ENCODE data around the gene CAMSAP1. TPM values are rescaled to one million over a fixed set of nuclear protein-coding genes. Genes with fewer than 3 reads are reported as not detected.

Gene CAMSAP1
- polyA plus RNA-seq, 1 donor from 2014 or later = 58.5 TPM

DNA sequence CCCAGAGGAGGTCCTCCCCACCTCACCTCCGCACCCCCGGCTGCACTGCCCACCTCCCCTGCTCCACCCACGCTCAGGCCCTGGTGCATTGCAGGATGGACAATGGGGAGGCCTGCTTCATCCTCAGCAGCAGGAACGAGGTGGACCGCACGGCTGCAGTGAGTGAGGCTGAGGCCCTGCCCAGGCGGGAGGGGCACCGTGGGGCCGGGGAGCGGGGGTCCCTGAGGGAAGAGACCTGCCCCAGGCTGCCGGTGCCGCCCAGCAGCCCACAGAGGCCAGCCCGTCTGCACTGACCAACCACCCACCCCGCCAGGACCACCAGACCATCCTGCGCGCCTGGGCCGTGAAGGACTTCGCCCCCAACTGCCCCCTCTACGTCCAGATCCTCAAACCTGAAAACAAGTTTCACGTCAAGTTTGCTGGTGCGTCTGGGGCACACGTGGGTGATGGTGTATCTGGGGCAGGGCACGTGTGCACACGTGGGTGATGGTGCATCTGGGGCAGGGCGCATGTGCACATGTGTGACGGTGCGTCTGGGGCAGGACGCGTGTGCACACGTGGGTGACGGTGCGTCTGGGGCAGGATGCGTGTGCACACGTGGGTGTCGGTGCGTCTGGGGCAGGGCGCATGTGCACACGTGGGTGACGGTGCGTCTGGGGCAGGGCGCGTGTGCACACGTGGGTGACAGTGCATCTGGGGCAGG is 138.7 kb downstream of the CAMSAP1 start:
- Histone ChIP-seq H4K20me1 (ENCODE audit: insufficient read depth) (no peaks in the 10 kb centered on the region), H3K27me3 (ENCODE audit: insufficient read depth, low read depth, low read length) (no peaks in the 10 kb centered on the region), H3K9me3 (ENCODE audit: low read length) (no peaks in the 10 kb centered on the region), H3K36me3 (ENCODE audit: insufficient read depth, low read length) (no peaks in the 10 kb centered on the region), H3K9me2 (ENCODE audit: insufficient read depth, low read length) (no peaks in the 10 kb centered on the region), H3K9ac (ENCODE audit: low read length) (no peak overlapping the region), H3K27ac (ENCODE audit: low read length) (no peak overlapping the region), H3F3A (ENCODE audit: insufficient read depth, low read length, poor library complexity, severe bottlenecking) (no peaks in the 10 kb centered on the region), H3K4me3 (ENCODE audit: low read length) (no peak overlapping the region), H3K4me2 (ENCODE audit: low read length) (no peak overlapping the region), H2AFZ (ENCODE audit: low read depth, low read length) (no peak overlapping the region), H3K79me2 (replicated peaks; ENCODE audit: insufficient read depth, low read length) (no peaks in the 10 kb centered on the region)
- TF ChIP-seq SMC3 (conservative IDR thresholded peaks at IDR 0.05; ENCODE audit: poor library complexity) (no peak), RAD21 (conservative IDR thresholded peaks at IDR 0.05) (no peak)
- TF ChIP-seq, protein P1, sequence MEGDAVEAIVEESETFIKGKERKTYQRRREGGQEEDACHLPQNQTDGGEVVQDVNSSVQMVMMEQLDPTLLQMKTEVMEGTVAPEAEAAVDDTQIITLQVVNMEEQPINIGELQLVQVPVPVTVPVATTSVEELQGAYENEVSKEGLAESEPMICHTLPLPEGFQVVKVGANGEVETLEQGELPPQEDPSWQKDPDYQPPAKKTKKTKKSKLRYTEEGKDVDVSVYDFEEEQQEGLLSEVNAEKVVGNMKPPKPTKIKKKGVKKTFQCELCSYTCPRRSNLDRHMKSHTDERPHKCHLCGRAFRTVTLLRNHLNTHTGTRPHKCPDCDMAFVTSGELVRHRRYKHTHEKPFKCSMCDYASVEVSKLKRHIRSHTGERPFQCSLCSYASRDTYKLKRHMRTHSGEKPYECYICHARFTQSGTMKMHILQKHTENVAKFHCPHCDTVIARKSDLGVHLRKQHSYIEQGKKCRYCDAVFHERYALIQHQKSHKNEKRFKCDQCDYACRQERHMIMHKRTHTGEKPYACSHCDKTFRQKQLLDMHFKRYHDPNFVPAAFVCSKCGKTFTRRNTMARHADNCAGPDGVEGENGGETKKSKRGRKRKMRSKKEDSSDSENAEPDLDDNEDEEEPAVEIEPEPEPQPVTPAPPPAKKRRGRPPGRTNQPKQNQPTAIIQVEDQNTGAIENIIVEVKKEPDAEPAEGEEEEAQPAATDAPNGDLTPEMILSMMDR (IDR thresholded peaks at IDR 0.05; ENCODE audit: poor library complexity, severe bottlenecking) = no peak
- TF ChIP-seq, protein P2, sequence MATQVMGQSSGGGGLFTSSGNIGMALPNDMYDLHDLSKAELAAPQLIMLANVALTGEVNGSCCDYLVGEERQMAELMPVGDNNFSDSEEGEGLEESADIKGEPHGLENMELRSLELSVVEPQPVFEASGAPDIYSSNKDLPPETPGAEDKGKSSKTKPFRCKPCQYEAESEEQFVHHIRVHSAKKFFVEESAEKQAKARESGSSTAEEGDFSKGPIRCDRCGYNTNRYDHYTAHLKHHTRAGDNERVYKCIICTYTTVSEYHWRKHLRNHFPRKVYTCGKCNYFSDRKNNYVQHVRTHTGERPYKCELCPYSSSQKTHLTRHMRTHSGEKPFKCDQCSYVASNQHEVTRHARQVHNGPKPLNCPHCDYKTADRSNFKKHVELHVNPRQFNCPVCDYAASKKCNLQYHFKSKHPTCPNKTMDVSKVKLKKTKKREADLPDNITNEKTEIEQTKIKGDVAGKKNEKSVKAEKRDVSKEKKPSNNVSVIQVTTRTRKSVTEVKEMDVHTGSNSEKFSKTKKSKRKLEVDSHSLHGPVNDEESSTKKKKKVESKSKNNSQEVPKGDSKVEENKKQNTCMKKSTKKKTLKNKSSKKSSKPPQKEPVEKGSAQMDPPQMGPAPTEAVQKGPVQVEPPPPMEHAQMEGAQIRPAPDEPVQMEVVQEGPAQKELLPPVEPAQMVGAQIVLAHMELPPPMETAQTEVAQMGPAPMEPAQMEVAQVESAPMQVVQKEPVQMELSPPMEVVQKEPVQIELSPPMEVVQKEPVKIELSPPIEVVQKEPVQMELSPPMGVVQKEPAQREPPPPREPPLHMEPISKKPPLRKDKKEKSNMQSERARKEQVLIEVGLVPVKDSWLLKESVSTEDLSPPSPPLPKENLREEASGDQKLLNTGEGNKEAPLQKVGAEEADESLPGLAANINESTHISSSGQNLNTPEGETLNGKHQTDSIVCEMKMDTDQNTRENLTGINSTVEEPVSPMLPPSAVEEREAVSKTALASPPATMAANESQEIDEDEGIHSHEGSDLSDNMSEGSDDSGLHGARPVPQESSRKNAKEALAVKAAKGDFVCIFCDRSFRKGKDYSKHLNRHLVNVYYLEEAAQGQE (IDR thresholded peaks at IDR 0.05; ENCODE audit: borderline replicate concordance) = no peak

DNA sequence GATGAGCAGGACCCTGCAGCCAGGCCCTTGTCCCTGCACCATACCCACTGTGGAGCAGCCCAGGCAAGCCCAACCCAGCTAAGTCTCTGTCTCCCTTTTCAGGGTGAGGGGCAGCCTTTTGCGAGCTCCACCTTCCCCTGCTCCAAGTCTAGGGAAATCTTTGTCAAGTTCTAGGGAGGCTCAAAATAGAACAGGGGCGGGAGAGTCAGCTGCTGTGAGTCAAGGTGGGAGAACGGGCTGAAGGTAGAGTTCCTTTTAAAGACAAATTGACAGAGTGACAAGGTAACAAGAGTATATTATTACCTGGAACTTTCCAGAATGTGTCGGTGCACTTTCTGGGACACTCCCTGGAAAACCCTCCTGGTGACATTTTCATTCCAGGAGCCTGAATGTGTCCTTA is 140.6 kb downstream of the CAMSAP1 start:
- Histone ChIP-seq H3K36me3 (ENCODE audit: insufficient read depth, low read length) (no peaks in the 10 kb centered on the region), H2AFZ (ENCODE audit: low read depth, low read length) (no peak overlapping the region), H3K4me2 (ENCODE audit: low read length) (no peak overlapping the region), H3K9me3 (ENCODE audit: low read length) (no peaks in the 10 kb centered on the region), H3K9ac (ENCODE audit: low read length) (no peak overlapping the region), H3K9me2 (ENCODE audit: insufficient read depth, low read length) (no peaks in the 10 kb centered on the region), H3K27ac (ENCODE audit: low read length) (no peak overlapping the region), H4K20me1 (ENCODE audit: insufficient read depth) (no peaks in the 10 kb centered on the region), H3K27me3 (ENCODE audit: insufficient read depth, low read depth, low read length) (no peaks in the 10 kb centered on the region), H3K4me3 (ENCODE audit: low read length) (no peak overlapping the region), H3F3A (ENCODE audit: insufficient read depth, low read length, poor library complexity, severe bottlenecking) (no peaks in the 10 kb centered on the region), H3K79me2 (replicated peaks; ENCODE audit: insufficient read depth, low read length) (no peaks in the 10 kb centered on the region)
- TF ChIP-seq, protein P1 (IDR thresholded peaks at IDR 0.05; ENCODE audit: poor library complexity, severe bottlenecking) = no peak
- TF ChIP-seq EZH2 (IDR thresholded peaks at IDR 0.05; ENCODE audit: borderline replicate concordance, insufficient read depth, low read length, poor library complexity, severe bottlenecking) = no peak
- TF ChIP-seq, protein P2 (IDR thresholded peaks at IDR 0.05; ENCODE audit: borderline replicate concordance) = no peak

Data from neural cell (in vitro differentiated cells).